ENCODE measurements around the gene FRMD4A. TPM values are rescaled to one million over a fixed set of nuclear protein-coding genes. Genes with fewer than 3 reads are reported as not detected.

FRMD4A gene
- total and polyA plus RNA-seq, 2 of the 4 experiments (the other 2 are of a cell fraction) = 30.3 to 68.8 TPM

DNA sequence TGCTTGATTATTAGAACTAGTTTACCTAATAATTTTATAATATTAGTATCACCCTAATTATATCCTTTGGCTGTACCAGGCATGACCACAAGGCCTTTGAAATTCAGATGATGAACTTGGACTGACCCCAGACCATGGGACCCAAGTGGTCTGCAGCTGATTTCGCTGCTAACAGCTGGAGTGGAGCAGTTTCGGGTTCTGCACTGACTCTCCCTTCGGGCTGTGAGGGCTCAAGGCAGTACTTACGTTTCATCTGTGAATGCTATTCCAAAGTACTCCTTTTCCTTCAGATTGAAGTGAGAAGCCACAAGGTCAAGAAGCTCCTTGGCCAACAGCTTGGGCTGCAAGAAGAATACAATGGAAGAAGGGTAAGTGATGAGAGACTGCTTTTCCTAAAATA is 520.2 kb downstream of the FRMD4A start:
- H2BK120ac ChIP-seq (ENCODE audit: low read depth, low read length) = no peak overlapping the region
- H3K4me2 ChIP-seq (ENCODE audit: low read depth, low read length) = no peak overlapping the region
- H3K9me1 ChIP-seq (ENCODE audit: insufficient read depth, low read length) = peaks cover 2% of the 10 kb centered on the region; the same call in 1 of the 2 replicates
- H3K23ac ChIP-seq (ENCODE audit: low read depth, low read length) = no peak overlapping the region
- H2AK5ac ChIP-seq (ENCODE audit: low read depth, low read length) = no peak overlapping the region
- H3K9ac ChIP-seq (ENCODE audit: low read depth, low read length) = no peak overlapping the region
- no peak overlapping the region for H4K5ac ChIP-seq (ENCODE audit: low read depth, low read length)
- WGBS, 2 experiments (ENCODE audit: extremely low coverage in 2 of 2, insufficient read length in 1 of 2) = no CpG with 5 or more reads among the region's 4 CpGs
- peaks cover 5 to 60% of the 10 kb centered on the region in 2 experiments for H3K79me1 ChIP-seq (ENCODE audit: low read depth in 1 of 2, low read length in 2 of 2)
- no peak overlapping the region for H3K4ac ChIP-seq (ENCODE audit: low read depth, low read length)
- in situ Hi-C loops (cut with MboI; ENCODE audit: low sequenced_read_pairs) (no loop called here), intact Hi-C loops (cut with micrococcal nuclease) (no loop called here), dilution Hi-C loops (cut with HindIII; ENCODE audit: low sequenced_read_pairs, unreplicated experiment) (no loop called here)
- no peak for TF ChIP-seq FOS (IDR thresholded peaks at IDR 0.05; ENCODE audit: low read depth, low read length)
- TF ChIP-seq RAD21 (IDR thresholded peaks at IDR 0.05; ENCODE audit: low read length) = no peak
- TF ChIP-seq RFX5 (IDR thresholded peaks at IDR 0.05; ENCODE audit: low read depth, low read length) = no peak
- no peak for TF ChIP-seq MAFK (IDR thresholded peaks at IDR 0.05; ENCODE audit: low read depth, low read length)
- TF ChIP-seq, protein P1, sequence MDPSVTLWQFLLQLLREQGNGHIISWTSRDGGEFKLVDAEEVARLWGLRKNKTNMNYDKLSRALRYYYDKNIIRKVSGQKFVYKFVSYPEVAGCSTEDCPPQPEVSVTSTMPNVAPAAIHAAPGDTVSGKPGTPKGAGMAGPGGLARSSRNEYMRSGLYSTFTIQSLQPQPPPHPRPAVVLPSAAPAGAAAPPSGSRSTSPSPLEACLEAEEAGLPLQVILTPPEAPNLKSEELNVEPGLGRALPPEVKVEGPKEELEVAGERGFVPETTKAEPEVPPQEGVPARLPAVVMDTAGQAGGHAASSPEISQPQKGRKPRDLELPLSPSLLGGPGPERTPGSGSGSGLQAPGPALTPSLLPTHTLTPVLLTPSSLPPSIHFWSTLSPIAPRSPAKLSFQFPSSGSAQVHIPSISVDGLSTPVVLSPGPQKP (IDR thresholded peaks at IDR 0.05; ENCODE audit: borderline replicate concordance, low read depth, low read length) = no peak
- no peak for TF ChIP-seq POLR2A (IDR thresholded peaks at IDR 0.05; ENCODE audit: low read depth, low read length)
- TF ChIP-seq RCOR1 (IDR thresholded peaks at IDR 0.05; ENCODE audit: insufficient replicate concordance, low read length) = no peak
- TF ChIP-seq NFE2L2 (IDR thresholded peaks at IDR 0.05; ENCODE audit: low read depth, low read length) = no peak
- no peak for TF ChIP-seq MAZ (IDR thresholded peaks at IDR 0.05; ENCODE audit: borderline replicate concordance, low read depth, low read length)
- TF ChIP-seq SMC3 (IDR thresholded peaks at IDR 0.05; ENCODE audit: low read depth, low read length) = no peak
- TF ChIP-seq CEBPB (IDR thresholded peaks at IDR 0.05; ENCODE audit: low read depth, low read length) = no peak
- TF ChIP-seq CHD1 (IDR thresholded peaks at IDR 0.05; ENCODE audit: low read depth, low read length) = no peak
- no peaks in the 10 kb centered on the region; the same call in 1 of the 2 replicates for H3K36me3 ChIP-seq (ENCODE audit: control insufficient read depth, insufficient read depth, low read length)
- H4K20me1 ChIP-seq (ENCODE audit: insufficient read depth, low read length) = peaks cover 3% of the 10 kb centered on the region; the same call in 1 of the 2 replicates
- peak overlapping the region; percentile 49; the same call in 1 of the 2 replicates for H2BK20ac ChIP-seq (ENCODE audit: low read depth, low read length)
- H4K91ac ChIP-seq (ENCODE audit: insufficient read depth, low read depth, low read length) = no peak overlapping the region
- no peak overlapping the region for H3K27ac ChIP-seq (ENCODE audit: insufficient read depth, low read length)
- H3K18ac ChIP-seq (ENCODE audit: low read depth, low read length) = no peak overlapping the region
- H2BK5ac ChIP-seq (ENCODE audit: low read depth, low read length, poor library complexity, severe bottlenecking) = no peak overlapping the region
- H3K14ac ChIP-seq (replicated peaks; ENCODE audit: low read depth, low read length) = 0 out of 2 replicates have a peak overlapping the region, but pooled peaks have one; percentile 35
- ATAC-seq (ENCODE audit: low read depth) (no peak), DNase-seq (no peak)
- H2AFZ ChIP-seq (replicated peaks; ENCODE audit: low read length, poor library complexity) = no peak overlapping the region
- H2BK15ac ChIP-seq (ENCODE audit: low read depth, low read length) = no peak overlapping the region
- no TSS peak for BruUV-seq (replicated peaks)
- POLR2A ChIA-PET (ENCODE audit: unreplicated experiment) = interaction anchor here (0.7 kb wide), 1 partner anchor 72 kb away, joined by 8 read pairs; no protein-coding TSS in a partner anchor
- H3K56ac ChIP-seq (ENCODE audit: extremely low read depth, insufficient read depth, low read length) = no peak overlapping the region
- CTCF ChIA-PET = interaction anchor here (0.5 kb wide), 1 partner anchor 352 kb away, joined by 3 read pairs; no protein-coding TSS in a partner anchor
- no peaks in the 10 kb centered on the region for H3K9me3 ChIP-seq (ENCODE audit: control insufficient read depth, insufficient read depth, low read length)
- no peak overlapping the region for H3K4me3 ChIP-seq (ENCODE audit: insufficient read depth, low read depth, low read length)
- H4K8ac ChIP-seq (ENCODE audit: low read depth in 2 of 2, low read length in 2 of 2) = no peak overlapping the region
- H3K27me3 ChIP-seq (ENCODE audit: control insufficient read depth, insufficient read depth, low read length) = no peaks in the 10 kb centered on the region
- no peak overlapping the region for H2AK9ac ChIP-seq (replicated peaks; ENCODE audit: low read depth, low read length, poor library complexity)
- peaks cover 8% of the 10 kb centered on the region for H3K4me1 ChIP-seq (ENCODE audit: control insufficient read depth, insufficient read depth, low read length)

Data from IMR-90 (cell line).